MM.1S (cell line): ENCODE results near the gene NME4.

ENCODE experiments used
- DNase-seq: peaks from one replicate; pipeline ENCODE4 v3.0.0-alpha.2; 2015
- H2AFZ ChIP-seq: fragments of 300-600 bp; sonication (generic); 2 replicates; pipeline ENCODE4 v1.6.0; 2016; ENCODE audit warnings: antibody characterized with exemption, low read length
- H3F3A ChIP-seq: fragments of 300-600 bp; sonication (generic); 2 replicates; pipeline ENCODE4 v1.6.1; 2016; ENCODE audit warnings: mild to moderate bottlenecking, antibody characterized with exemption, low read length, moderate library complexity, mixed read lengths; ENCODE audit not compliant: insufficient read depth
- H3K27ac ChIP-seq: fragments of 300-600 bp; sonication (generic); 2 replicates; pipeline ENCODE4 v1.5.1; 2016; ENCODE audit warnings: mild to moderate bottlenecking, low read length
- H3K27me3 ChIP-seq: fragments of 300-600 bp; sonication (generic); replicated peaks from 2 replicates; pipeline ENCODE4 v1.6.0; 2016; ENCODE audit warnings: low read length; ENCODE audit not compliant: insufficient read depth
- H3K36me3 ChIP-seq: fragments of 300-600 bp; sonication (generic); replicated peaks from 2 replicates; pipeline ENCODE4 v1.6.1; 2016; ENCODE audit warnings: mild to moderate bottlenecking, low read length, mixed read lengths; ENCODE audit not compliant: insufficient read depth
- H3K4me1 ChIP-seq: fragments of 300-600 bp; sonication (generic); 2 replicates; pipeline ENCODE4 v1.6.1; 2016; ENCODE audit warnings: low read length, mixed read lengths
- H3K4me2 ChIP-seq: fragments of 300-600 bp; sonication (generic); 2 replicates; pipeline ENCODE4 v1.6.0; 2016; ENCODE audit warnings: low read depth, low read length
- H3K4me3 ChIP-seq: fragments of 300-600 bp; sonication (generic); 2 replicates; pipeline ENCODE4 v1.5.1; 2016; ENCODE audit warnings: low read length, mixed read lengths
- H3K79me2 ChIP-seq: fragments of 300-600 bp; sonication (generic); 2 replicates; pipeline ENCODE4 v1.6.1; 2016; ENCODE audit warnings: mixed run types, low read length, mixed read lengths
- H3K9ac ChIP-seq: fragments of 300-600 bp; sonication (generic); 2 replicates; pipeline ENCODE4 v1.6.1; 2016; ENCODE audit warnings: low read length, mixed read lengths
- H3K9me2 ChIP-seq: fragments of 300-600 bp; sonication (generic); replicated peaks from 2 replicates; pipeline ENCODE4 v1.6.1; 2016; ENCODE audit warnings: mild to moderate bottlenecking, low read length, mixed read lengths; ENCODE audit not compliant: insufficient read depth
- H3K9me3 ChIP-seq: fragments of 300-600 bp; sonication (generic); replicated peaks from 2 replicates; pipeline ENCODE4 v1.6.1; 2016; ENCODE audit warnings: mild to moderate bottlenecking, low read length, mixed read lengths; ENCODE audit not compliant: insufficient read depth
- H4K20me1 ChIP-seq: fragments of 300-600 bp; sonication (generic); 2 replicates; pipeline ENCODE4 v1.6.1; 2016; ENCODE audit warnings: mild to moderate bottlenecking, low read length, moderate library complexity, mixed read lengths; ENCODE audit not compliant: insufficient read depth
- CTCF ChIP-seq: fragments of 300-600 bp; sonication (generic); IDR thresholded peaks from 2 replicates; pipeline ENCODE4 v1.5.1; 2016; ENCODE audit warnings: antibody characterized with exemption, low read length, mixed read lengths
- EZH2 ChIP-seq: fragments of 300-600 bp; sonication (generic); optimal IDR thresholded peaks from 2 replicates; pipeline ENCODE3; 2017; ENCODE audit warnings: low read depth, mild to moderate bottlenecking, antibody characterized with exemption, low read length, mixed read lengths
- EZH2phosphoT487 ChIP-seq: fragments of 300-600 bp; sonication (generic); IDR thresholded peaks from 2 replicates; pipeline ENCODE4 v1.6.1; 2018; ENCODE audit warnings: antibody characterized with exemption, low read length

Gene NME4

GRCh38 chr16:398561-399339 is 1.8 kb downstream of the NME4 start:
- H3K9ac ChIP-seq, result no peak overlapping the region
- peaks cover 16% of the 10 kb centered on the region for H3K79me2 ChIP-seq
- no peak overlapping the region for H3K4me3 ChIP-seq

GRCh38 chr16:399340-400019 is 2.5 kb downstream of the NME4 start:
- peaks cover 7% of the 10 kb centered on the region for H3K4me1 ChIP-seq
- peaks cover 29% of the 10 kb centered on the region for H3F3A ChIP-seq
- H3K36me3 ChIP-seq, result no peaks in the 10 kb centered on the region
- no peak overlapping the region for H3K9ac ChIP-seq
- TF ChIP-seq EZH2phosphoT487 (no peak), EZH2 (no peak), CTCF (no peak)
- no peak for DNase-seq
- H3K79me2 ChIP-seq, result peaks cover 16% of the 10 kb centered on the region
- no peaks in the 10 kb centered on the region for H3K27me3 ChIP-seq
- no peaks in the 10 kb centered on the region for H3K9me3 ChIP-seq
- no peak overlapping the region for H3K4me3 ChIP-seq
- H3K4me2 ChIP-seq, result no peak overlapping the region
- no peaks in the 10 kb centered on the region for H3K9me2 ChIP-seq
- no peaks in the 10 kb centered on the region for H4K20me1 ChIP-seq
- H3K27ac ChIP-seq, result no peak overlapping the region
- H2AFZ ChIP-seq, result no peak overlapping the region

More at GRCh38 chr16:398561-399339, 1.8 kb downstream of the NME4 start:
- Histone ChIP-seq H3K9me2 (no peaks in the 10 kb centered on the region), H3K36me3 (no peaks in the 10 kb centered on the region), H3F3A (peaks cover 29% of the 10 kb centered on the region), H3K4me2 (no peak overlapping the region), H3K27me3 (no peaks in the 10 kb centered on the region), H3K27ac (no peak overlapping the region), H3K4me1 (peaks cover 7% of the 10 kb centered on the region), H2AFZ (no peak overlapping the region), H4K20me1 (no peaks in the 10 kb centered on the region), H3K9me3 (no peaks in the 10 kb centered on the region)
- TF ChIP-seq EZH2 (no peak), CTCF (no peak), EZH2phosphoT487 (no peak)
- no peak for DNase-seq

GRCh38 chr16:400061-400591 is 3.1 kb downstream of the NME4 start:
- DNase-seq, result no peak
- H3K79me2 ChIP-seq, result peaks cover 16% of the 10 kb centered on the region
- no peaks in the 10 kb centered on the region for H3K27me3 ChIP-seq
- TF ChIP-seq EZH2 (no peak), EZH2phosphoT487 (no peak), CTCF (no peak)
- H2AFZ ChIP-seq, result no peak overlapping the region
- H4K20me1 ChIP-seq, result no peaks in the 10 kb centered on the region
- peak overlapping the region; percentile 66; the same call in 1 of the 2 replicates for H3K27ac ChIP-seq
- H3K9ac ChIP-seq, result peak overlapping the region; percentile 75; the same call in 1 of the 2 replicates
- no peaks in the 10 kb centered on the region for H3K9me2 ChIP-seq
- H3K4me1 ChIP-seq, result peaks cover 5% of the 10 kb centered on the region
- H3F3A ChIP-seq, result peaks cover 29% of the 10 kb centered on the region
- peak overlapping the region; percentile 94 for H3K4me3 ChIP-seq
- peak overlapping the region; percentile 94 for H3K4me2 ChIP-seq
- no peaks in the 10 kb centered on the region for H3K9me3 ChIP-seq
- no peaks in the 10 kb centered on the region for H3K36me3 ChIP-seq
